OCI-LY7 (cell line): Measurements from ENCODE around the gene CHN2.

ENCODE experiments used
- CTCF ChIP-seq: fragments of 200-600 bp; sonication (generic); conservative IDR thresholded peaks from 2 replicates; pipeline ENCODE4 v1.5.1; 2014; ENCODE audit warnings: mild to moderate bottlenecking, antibody characterized with exemption, low read length, moderate library complexity, mixed read lengths
- EZH2phosphoT487 ChIP-seq: fragments of 200-600 bp; sonication (generic); IDR thresholded peaks from 2 replicates; pipeline ENCODE4 v1.6.1; 2018; ENCODE audit warnings: low read depth, borderline replicate concordance, mild to moderate bottlenecking, mixed run types, antibody characterized with exemption, low read length, moderate library complexity, mixed read lengths

GRCh38 chr7:29299086-29299485 is 104.5 kb downstream of the CHN2 start:
- no peak for TF ChIP-seq CTCF
- no peak for TF ChIP-seq EZH2phosphoT487
